NCI-H2081 (cell line): ENCODE data around the gene FBF1.
A peak's percentile ranks its signal among the peaks of the same experiment; 100 is the strongest.
"Not testable (repeated sequence)": the region's sequence is repeated elsewhere in the genome, so short reads cannot be mapped to it uniquely, and the experiment has no call there.

Source experiments
- DNase-seq, 2 experiments: peaks; one replicate each; lab custom pipeline; 2025; lab: John Stamatoyannopoulos, UW

FBF1 gene

DNA sequence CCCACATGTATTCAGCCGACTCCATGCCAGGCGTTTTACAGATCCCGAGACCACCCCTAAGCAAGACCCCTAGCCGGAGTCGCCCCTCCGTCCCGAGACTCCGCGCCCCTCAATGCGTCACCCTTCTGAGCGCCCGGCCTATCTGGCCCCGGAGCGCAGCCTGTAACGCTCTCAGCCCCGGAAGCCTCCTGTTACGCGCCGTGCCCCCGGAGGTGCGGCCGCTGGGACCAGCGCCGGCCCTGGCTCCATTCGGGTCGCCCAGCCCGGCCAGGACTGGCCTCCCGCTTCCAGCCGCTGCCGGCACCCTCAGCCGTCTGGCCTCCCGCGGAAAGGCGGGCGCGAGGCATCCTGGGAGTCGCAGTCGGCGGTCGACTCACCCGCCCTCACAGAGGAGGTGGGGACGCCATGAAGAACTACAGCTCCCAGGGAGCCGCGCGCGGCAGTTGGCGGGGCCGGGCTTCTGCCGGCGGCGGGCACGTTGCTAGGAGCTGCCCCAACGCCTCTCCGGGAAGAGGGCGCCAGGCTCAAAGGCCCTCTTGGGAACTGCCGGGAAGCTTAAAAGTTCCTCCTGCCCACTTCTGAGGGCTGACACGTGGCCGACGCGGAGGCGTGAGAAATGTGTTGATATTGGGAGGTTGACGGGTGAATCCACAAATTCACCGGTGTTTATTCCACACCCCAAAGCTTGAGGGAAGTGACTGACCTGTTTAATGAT, at the start of gene FBF1:
Gene FBF1, minus strand, starts transcription at position 316 of the 715 bp plus-strand sequence. CDS start 2,893 bp downstream, outside the sequence.
- peak; percentile 96 to 98 for DNase-seq

DNA sequence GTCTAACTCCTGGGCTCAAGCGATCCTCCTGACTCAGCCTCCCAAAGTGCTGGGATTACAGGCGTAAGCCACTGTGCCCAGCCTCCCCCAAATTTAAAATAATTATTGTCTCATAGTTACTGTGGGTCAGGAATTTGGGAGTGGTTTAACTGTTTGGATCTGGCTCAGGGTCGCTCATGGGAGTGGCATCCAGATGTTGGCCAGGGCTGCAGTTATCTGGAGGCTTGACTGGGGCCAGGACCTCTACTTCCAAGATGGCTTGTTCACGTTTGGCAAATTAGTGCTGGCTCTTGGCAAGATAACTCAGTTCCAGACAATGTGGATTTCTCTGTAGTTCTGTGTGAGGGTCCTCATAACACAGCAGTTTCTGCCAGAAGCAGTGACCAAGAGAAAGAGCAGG, 46.2 kb upstream of the FBF1 start:
- DNase-seq = no peak

DNA sequence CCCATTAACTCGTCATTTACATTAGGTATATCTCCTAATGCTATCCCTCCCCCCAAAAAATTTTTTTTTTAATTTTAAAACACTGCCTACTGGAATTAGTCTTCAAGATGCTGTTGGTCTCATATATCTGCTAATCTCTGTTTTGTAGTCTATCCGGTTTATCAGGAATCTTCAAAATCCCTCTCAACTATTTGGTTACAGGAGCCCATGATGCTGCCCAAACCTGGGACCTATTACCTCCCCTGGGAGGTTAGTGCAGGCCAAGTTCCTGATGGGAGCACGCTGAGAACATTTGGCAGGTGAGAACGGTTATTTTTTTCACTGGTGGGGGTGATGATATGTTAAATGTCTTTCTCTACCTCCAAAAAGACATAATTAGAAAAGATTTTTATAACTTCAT, 45.1 kb upstream of the FBF1 start:
- no peak for DNase-seq

- no peak for DNase-seq
Measured at GRCh38 chr17:75983501-75984181, 42.8 kb upstream of the FBF1 start.

DNA sequence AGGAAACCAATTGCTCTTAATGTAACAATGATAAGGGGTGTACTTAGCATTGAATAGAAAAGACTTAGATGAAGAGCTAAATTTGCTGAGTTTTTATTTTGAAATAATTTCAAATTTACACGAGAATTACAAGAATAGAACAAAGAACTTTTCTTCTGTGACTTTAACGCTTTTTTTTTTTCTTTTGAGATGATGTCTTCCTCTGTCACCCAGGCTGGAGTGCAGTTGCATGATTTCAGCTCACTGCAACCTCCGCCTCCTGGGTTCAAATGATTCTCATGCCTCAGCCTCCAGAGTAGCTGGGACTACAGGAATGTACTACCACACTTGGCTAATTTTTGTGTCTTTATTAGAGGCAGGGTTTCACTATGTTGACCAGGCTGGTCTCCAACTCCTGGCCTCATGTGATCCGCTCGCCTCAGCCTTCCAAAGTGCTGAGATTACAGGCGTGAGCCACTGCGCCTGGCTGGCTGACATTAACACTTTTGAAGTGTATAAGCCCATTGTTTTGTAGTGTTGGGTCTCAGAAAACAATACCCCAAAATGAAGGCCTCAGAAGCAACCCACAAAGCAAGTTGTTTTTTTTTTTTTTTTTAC, 40.3 kb upstream of the FBF1 start:
- DNase-seq = no peak

GRCh38 chr17:75980188-75981018, 39.6 kb upstream of the FBF1 start:
- DNase-seq = no peak

DNA sequence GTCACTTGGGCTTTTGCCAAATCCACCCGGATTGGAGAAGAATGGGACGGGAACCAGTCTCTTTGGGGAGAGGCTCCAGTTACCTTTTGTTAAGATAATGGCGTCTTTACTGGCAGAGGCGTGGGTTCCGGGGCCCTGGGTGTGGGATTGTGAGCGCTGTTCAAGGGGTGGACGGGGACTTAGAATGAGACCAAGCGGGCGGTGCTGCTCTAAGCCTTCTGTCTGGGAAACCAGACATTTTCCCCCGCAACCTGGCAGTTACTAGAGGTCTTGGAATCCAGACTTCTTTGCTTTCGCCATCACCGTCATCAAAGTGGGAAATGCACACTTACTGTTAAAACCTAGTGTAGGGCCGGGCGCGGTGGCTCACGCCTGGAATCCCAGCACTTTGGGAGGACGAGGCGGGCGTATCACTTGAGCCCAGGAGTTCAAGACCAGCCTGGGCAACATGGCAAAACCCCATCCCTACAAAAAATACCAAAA, 38.9 kb upstream of the FBF1 start:
- no peak for DNase-seq

DNA sequence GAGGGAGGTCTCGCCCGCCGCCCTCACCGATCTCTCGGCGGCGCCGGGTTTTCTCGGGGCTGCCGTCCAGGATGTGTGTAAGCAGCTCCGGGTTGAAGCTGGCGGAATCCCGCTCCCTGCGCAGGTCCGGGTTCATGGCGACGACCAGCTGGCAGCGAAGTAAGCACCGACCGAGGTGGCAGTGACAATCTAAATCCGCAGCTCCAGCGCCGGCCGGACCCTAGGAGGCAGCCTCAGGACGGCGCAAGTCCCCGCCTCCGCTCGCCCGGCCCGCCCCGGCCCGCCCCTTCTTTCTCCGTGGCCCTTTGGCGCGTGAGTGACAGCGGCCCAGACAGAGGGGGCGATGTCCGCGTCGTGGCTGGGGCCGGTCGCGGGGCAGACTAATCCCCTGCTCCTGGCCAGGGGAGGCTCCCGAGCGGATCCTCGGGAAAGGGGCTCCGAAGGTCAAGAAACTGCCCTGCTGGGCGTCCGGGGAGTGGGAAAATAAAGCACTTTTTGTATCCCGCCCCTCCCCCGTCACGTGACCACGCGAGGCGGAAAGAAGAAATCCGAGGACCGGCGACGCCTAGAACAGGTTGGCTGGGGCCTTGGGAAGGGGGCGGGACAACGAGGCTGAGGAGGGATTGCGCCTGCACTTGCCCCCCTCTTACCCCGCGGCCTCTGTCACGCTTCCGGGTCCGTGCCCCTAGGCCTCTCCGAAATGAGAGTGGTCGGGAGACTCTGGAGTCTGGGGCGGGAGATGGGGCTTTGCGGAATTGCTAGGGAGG, 38.3 kb upstream of the FBF1 start, which contains the start of the genes ACOX1 and TEN1:
Gene ACOX1, minus strand, starts transcription at position 229 of the 767 bp plus-strand sequence. Its CDS starts 93 bp downstream, at position 136.
Gene TEN1, plus strand, starts transcription at position 303 of the 767 bp plus-strand sequence. CDS start 6,953 bp downstream, outside the sequence.
- DNase-seq = peak; percentile 99

- DNase-seq = no peak
Measured at GRCh38 chr17:75976175-75976848, 35.5 kb upstream of the FBF1 start.

- DNase-seq = no peak
Measured at GRCh38 chr17:75975757-75976174, 34.9 kb upstream of the FBF1 start.

- DNase-seq = not testable (repeated sequence)
Measured at GRCh38 chr17:75975187-75975586, 34.3 kb upstream of the FBF1 start.

- DNase-seq = no peak
Measured at GRCh38 chr17:75970626-75971025, 29.8 kb upstream of the FBF1 start.

DNA sequence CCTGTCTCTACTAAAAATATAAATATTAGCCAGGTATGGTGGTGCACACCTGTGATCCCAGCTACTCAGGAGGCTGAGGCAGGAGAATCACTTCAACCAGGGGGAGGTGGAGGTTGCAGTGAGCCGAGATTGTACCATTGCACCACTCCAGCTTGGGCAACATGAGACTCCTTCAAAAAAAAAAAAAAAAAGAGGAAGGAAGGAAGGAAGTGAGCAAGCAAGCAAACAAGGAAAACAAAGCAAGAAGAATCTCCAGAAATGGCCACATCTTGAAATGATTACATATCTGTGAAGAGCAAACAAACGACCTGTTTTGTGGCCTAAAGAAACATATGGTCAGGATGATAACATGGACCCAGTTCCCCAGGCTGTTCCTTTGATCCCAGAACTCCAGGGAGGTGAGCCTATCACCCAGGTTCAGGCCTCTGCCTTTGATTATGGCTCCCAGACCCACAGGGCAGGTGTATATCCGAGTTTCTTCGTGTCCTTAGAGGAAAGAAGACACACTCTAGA, 29.2 kb upstream of the FBF1 start:
- DNase-seq = no peak

GRCh38 chr17:75969044-75969443, 28.2 kb upstream of the FBF1 start:
- not testable (repeated sequence) for DNase-seq

- no peak for DNase-seq
Measured at GRCh38 chr17:75965468-75965867, 24.6 kb upstream of the FBF1 start.

DNA sequence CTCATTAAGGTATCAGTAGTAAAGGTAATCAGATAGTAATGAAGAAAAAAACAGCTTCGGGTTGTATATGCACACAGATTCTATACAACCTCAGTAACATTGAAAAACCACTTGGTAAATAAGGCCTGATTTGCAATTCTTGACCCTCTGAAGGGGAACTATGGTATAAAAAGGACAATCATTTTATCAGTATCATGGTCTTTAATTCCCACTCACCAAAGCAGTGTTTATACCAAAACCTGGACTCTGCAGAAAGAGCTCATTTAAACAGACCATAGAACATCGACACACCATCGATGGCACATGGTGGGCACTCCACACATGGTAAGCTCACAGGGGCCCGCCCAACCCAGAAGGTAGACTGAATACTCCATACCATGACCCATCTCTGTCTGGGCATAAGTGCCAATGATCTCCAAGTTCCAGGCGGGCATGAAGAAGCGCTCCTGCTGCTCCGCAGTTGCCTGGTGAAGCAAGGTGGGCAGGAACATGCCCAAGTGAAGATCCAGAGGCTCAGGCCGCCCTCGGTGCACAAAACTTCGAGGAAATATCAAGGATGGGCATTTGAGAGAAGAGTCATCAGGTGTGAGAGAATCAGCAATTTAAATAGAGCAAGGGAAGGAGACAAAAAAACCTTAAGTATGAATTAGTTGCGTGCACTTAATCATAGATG, 19.1 kb upstream of the FBF1 start:
- DNase-seq = no peak

DNA sequence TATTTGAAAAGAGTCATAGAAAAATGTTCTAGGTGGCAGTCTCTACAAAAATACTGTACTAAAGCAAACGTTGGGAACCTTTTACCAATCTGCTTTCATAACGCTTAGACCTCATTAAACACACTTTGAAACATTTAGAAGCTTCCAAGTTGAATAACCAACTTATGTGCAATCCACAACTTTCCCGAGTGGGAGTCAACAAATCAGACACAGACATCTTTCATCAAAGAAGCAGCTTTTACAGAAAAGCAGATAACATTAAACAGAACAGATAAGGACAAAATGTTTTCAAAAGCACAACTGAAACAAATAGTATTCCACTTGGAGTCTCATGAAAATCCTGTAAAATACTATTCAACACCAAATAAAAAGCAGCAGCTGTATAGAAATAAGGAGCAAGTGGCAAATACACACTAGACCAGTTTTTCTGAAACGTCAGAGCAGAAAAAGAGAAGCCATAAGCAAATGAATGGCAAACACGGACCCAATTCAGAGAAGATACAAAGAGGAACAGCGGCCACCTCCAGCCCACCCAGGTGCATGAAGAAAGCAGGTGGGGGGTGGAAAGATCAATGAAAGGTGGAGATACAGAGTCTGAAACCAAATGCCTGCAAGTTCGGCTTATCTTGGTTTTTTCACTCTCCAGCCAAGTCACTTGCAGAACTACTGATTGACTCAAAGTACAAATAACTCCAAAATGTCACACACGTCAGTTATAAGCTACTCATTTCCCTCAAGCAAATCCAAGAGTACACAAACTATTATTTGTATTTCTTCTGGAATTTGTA, 18.4 kb upstream of the FBF1 start:
- DNase-seq = no peak

DNA sequence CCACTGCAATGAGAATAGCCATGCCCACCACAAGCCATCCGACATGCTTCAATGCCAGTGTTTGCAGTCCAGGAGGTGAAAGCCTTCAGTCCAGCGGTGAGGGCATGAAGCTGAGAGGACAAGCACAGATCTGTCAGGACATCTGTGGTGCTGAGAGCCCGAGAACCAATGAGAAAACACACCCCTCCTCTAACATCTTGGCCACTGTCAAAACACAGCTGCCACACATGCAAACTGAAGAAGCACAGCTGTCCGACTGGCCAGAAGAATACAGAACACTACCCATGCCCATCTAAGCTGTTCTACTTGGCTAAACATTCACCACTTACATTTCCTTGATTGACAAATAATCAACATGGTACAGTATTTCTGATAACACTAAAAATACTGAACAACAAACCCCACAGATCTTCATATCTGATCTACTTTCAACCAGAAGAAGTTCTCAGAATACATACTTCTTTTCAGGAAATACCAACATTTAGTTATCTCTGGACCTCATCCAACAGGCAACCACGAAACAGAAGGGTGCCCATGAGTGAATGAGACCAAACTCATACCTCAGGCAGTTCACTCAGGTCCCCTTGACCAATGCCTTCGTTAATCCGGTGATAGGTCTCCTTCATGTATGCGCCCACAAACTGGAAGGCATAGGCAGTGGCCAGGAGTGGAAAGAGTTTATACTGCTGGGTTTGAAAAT, 10.2 kb upstream of the FBF1 start:
- DNase-seq = no peak
